Measurements from ENCODE around the gene NME9.

GRCh38 chr3:138289260-138289659 is 40.4 kb downstream of the NME9 start:
- TF ChIP-seq POLR2A (IDR thresholded peaks at IDR 0.05; ENCODE audit: low read depth) (no peak), POLR2AphosphoS5 (IDR thresholded peaks at IDR 0.05) (no peak)

All from esophagus muscularis mucosa (tissue), 2 donors.